Cardiac septum (tissue), 1 donor: ENCODE measurements around the gene GNA15. TPM values are rescaled to one million over a fixed set of nuclear protein-coding genes. Genes with fewer than 3 reads are reported as not detected.

ENCODE experiments used
- total RNA-seq: library from RNA; stranded (reverse); fragmentation: NEBNext Ultra II Directional; extraction: Animal tissue kit (Norgen Biotek cat#: 25700); gene quantifications from one replicate; pipeline ENCODE4 v1.2.1, GENCODE V29; 2021
- donor health status: DM: no; HTN: no; CAD: no.

GNA15 gene
- total RNA-seq, 1 donor from 2014 or later, result 1.9 TPM

Other genes with a start within 250 kb of the GNA15 start
- 1.8 TPM for gene ZNF57, start 235.1 kb upstream of the GNA15 start, total RNA-seq
- 2.0 TPM for gene ZNF77, start 191.1 kb upstream of the GNA15 start, total RNA-seq
- 1.0 TPM for gene TLE6, start 158.5 kb upstream of the GNA15 start, total RNA-seq
- 48.0 TPM for gene TLE2, start 106.8 kb upstream of the GNA15 start, total RNA-seq
- gene TLE5, start 73.5 kb upstream of the GNA15 start, total RNA-seq, result 804 TPM
- 60.9 TPM for gene GNA11, start 41.7 kb upstream of the GNA15 start, total RNA-seq
- 1.2 TPM for gene S1PR4, start 42.7 kb downstream of the GNA15 start, total RNA-seq
- 19.0 TPM for gene NCLN, start 49.9 kb downstream of the GNA15 start, total RNA-seq
- not detected for gene CELF5, start 88.6 kb downstream of the GNA15 start, total RNA-seq
- 178 TPM for gene NFIC, start 230.6 kb downstream of the GNA15 start, total RNA-seq